Keratinocyte (primary cell): Measurements from ENCODE around the gene SPPL3. TPM values are rescaled to one million over a fixed set of nuclear protein-coding genes. Genes with fewer than 3 reads are reported as not detected.

Experiments used
- DNase-seq: peaks from one replicate; pipeline ENCODE4 v3.0.0-alpha.2; 2011; ENCODE audit warnings: low read depth, missing footprints, low spot score
- FAIRE-seq: peaks from 2 replicates; lab custom pipeline; 2011; peaks lifted over from hg19 to GRCh38; lab: Jason Lieb, UNC
- H2AFZ ChIP-seq: 2 replicates; pipeline ENCODE4 v1.6.0; 2012; ENCODE audit warnings: low read length, control low read depth, inconsistent platforms; ENCODE audit not compliant: control insufficient read depth
- H3K27ac ChIP-seq: 2 replicates; pipeline ENCODE4 v1.5.1; 2011; ENCODE audit warnings: low read length; ENCODE audit not compliant: control insufficient read depth, insufficient read depth
- H3K27me3 ChIP-seq: 3 replicates; pipeline ENCODE4 v1.6.0; 2011; ENCODE audit warnings: low read length; ENCODE audit not compliant: control insufficient read depth, insufficient read depth; ENCODE audit errors: extremely low read depth
- H3K36me3 ChIP-seq, 2 experiments: 2 replicates in 1 of 2; 3 replicates in 1 of 2; pipeline ENCODE4 v1.5.1; 2011; ENCODE audit warnings: low read length in 2 of 2, mild to moderate bottlenecking in 1 of 2; ENCODE audit not compliant: control insufficient read depth in 2 of 2, insufficient read depth in 2 of 2; ENCODE audit errors: extremely low read depth in 1 of 2
- H3K4me1 ChIP-seq: 3 replicates; pipeline ENCODE4 v1.5.1; 2011; ENCODE audit warnings: low read length; ENCODE audit not compliant: control insufficient read depth, insufficient read depth; ENCODE audit errors: extremely low read depth
- H3K4me2 ChIP-seq: 3 replicates; pipeline ENCODE4 v1.6.0; 2011; ENCODE audit warnings: low read depth, low read length; ENCODE audit not compliant: control insufficient read depth, insufficient read depth; ENCODE audit errors: extremely low read depth
- H3K4me3 ChIP-seq, 3 experiments: fragments of 200-600 bp in 1 of 3; sonication (generic) in 1 of 3; 2 replicates in 2 of 3; 3 replicates in 1 of 3; pipeline ENCODE4 v1.5.1; 2011 to 2016; ENCODE audit warnings: low read length in 3 of 3, mild to moderate bottlenecking in 3 of 3, control low read depth in 2 of 3, inconsistent platforms in 1 of 3, low read depth in 1 of 3, mixed read lengths in 1 of 3, mixed run types in 1 of 3, moderate library complexity in 1 of 3; ENCODE audit not compliant: control insufficient read depth in 2 of 3, insufficient read depth in 2 of 3; ENCODE audit errors: extremely low read depth in 1 of 3
- H3K79me2 ChIP-seq: 2 replicates; pipeline ENCODE4 v1.6.0; 2012; ENCODE audit warnings: low read length; ENCODE audit not compliant: control insufficient read depth, insufficient read depth
- H3K9ac ChIP-seq: 3 replicates; pipeline ENCODE4 v1.6.0; 2011; ENCODE audit warnings: low read length; ENCODE audit not compliant: control insufficient read depth, insufficient read depth; ENCODE audit errors: extremely low read depth
- H3K9me1 ChIP-seq: 3 replicates; pipeline ENCODE4 v1.6.0; 2011; ENCODE audit warnings: low read length; ENCODE audit not compliant: control insufficient read depth, insufficient read depth; ENCODE audit errors: extremely low read depth
- H3K9me3 ChIP-seq: 2 replicates; pipeline ENCODE4 v1.5.1; 2012; ENCODE audit warnings: low read depth, low read length; ENCODE audit not compliant: control insufficient read depth
- H4K20me1 ChIP-seq: 3 replicates; pipeline ENCODE4 v1.6.0; 2011; ENCODE audit warnings: low read length; ENCODE audit not compliant: control insufficient read depth, insufficient read depth; ENCODE audit errors: extremely low read depth
- CTCF ChIP-seq, 3 experiments: IDR thresholded peaks in 1 of 3; conservative IDR thresholded peaks in 1 of 3; optimal IDR thresholded peaks in 1 of 3; 2 replicates in 2 of 3; 3 replicates in 1 of 3; pipeline versions ENCODE3 to v1.5.1; 2011; ENCODE audit warnings: low read length in 3 of 3, mild to moderate bottlenecking in 3 of 3, moderate library complexity in 2 of 3, control low read depth in 1 of 3, inconsistent platforms in 1 of 3; ENCODE audit not compliant: insufficient read depth in 2 of 3; ENCODE audit errors: extremely low read depth in 1 of 3
- EZH2 ChIP-seq: IDR thresholded peaks from one replicate; pipeline ENCODE4 v1.6.1; 2012; ENCODE audit warnings: inconsistent platforms, mild to moderate bottlenecking, low read length, moderate library complexity
- dilution Hi-C: fragments of 300-500 bp; cut with MboI; formaldehyde crosslinking; loops from one replicate; pipeline ENCODE4 v1.7.0; 2020; ENCODE audit warnings: low sequenced_read_pairs; ENCODE audit not compliant: extremely low pct_ligation_motif_present
- polyA plus RNA-seq, 5 experiments: library from polyadenylated mRNA; depleted of rRNA in 3 of 5; stranded (reverse) in 3 of 5; stranded (forward) in 1 of 5; unstranded in 1 of 5; fragments of >200 nt; gene quantifications; 1 replicate in 1 of 5; 2 replicates in 3 of 5; 3 replicates in 1 of 5; pipeline versions ENCODE4 v1.2.1 to v1.2.3, GENCODE V29; 2011 to 2012; ENCODE audit warnings: missing spikeins in 2 of 5, low read depth in 1 of 5, low replicate concordance in 1 of 5

The SPPL3 gene
- polyA plus RNA-seq, 1 donor (not counting 4 experiments of a cell fraction or from before 2014, with no cell fraction given), result 28.3 TPM

DNA sequence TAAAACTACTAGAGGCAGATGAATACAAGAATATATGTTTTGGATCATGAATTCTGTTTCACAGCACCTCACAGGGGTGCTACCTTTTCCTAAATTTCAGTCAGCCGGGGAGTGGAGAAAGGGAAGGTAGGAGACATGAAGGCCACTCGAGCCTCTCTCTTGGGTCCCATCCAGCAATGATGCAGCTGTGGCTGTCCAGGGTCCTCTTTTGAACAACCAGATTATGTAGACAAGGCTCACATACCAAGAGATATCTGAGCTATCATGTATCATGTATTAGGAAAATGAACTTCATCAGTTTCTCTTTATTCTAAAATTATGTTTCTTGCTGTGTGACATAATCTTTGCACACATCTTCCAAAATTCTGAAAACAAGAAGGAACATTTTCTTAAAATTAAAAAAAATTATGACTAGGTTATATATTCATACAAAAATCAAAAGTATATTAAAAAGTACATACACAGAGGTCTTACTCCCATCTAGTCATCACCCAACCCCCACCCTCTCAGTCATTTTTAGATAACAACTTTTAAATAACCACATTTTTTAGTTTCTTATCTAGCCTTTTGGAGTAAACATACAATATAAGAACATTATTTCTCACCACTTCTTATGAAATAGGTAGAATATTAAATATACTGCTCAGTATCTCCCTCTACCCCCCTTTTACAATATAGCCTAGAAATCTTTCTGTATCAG, 89.8 kb downstream of the SPPL3 start:
- H3K27me3 ChIP-seq, result no peaks in the 10 kb centered on the region
- H3K79me2 ChIP-seq, result peaks cover 4% of the 10 kb centered on the region
- no peaks in the 10 kb centered on the region for H3K36me3 ChIP-seq
- no peak overlapping the region for H3K27ac ChIP-seq
- H3K4me1 ChIP-seq, result no peaks in the 10 kb centered on the region
- no peak overlapping the region for H3K4me3 ChIP-seq
- no peak overlapping the region for H2AFZ ChIP-seq
- no peak overlapping the region for H3K9ac ChIP-seq
- no peaks in the 10 kb centered on the region for H3K9me1 ChIP-seq
- no peak for FAIRE-seq
- H4K20me1 ChIP-seq, result no peaks in the 10 kb centered on the region
- TF ChIP-seq CTCF (optimal IDR thresholded peaks at IDR 0.05 in 1 of 3, IDR thresholded peaks at IDR 0.05 in 1 of 3, conservative IDR thresholded peaks at IDR 0.05 in 1 of 3; ENCODE audit: extremely low read depth in 1 of 3, insufficient read depth in 2 of 3, low read length in 3 of 3), result no peak
- TF ChIP-seq EZH2, result no peak
- dilution Hi-C loops, result no loop called here
- H3K4me2 ChIP-seq, result no peak overlapping the region
- no peak for DNase-seq
- H3K9me3 ChIP-seq, result no peaks in the 10 kb centered on the region

DNA sequence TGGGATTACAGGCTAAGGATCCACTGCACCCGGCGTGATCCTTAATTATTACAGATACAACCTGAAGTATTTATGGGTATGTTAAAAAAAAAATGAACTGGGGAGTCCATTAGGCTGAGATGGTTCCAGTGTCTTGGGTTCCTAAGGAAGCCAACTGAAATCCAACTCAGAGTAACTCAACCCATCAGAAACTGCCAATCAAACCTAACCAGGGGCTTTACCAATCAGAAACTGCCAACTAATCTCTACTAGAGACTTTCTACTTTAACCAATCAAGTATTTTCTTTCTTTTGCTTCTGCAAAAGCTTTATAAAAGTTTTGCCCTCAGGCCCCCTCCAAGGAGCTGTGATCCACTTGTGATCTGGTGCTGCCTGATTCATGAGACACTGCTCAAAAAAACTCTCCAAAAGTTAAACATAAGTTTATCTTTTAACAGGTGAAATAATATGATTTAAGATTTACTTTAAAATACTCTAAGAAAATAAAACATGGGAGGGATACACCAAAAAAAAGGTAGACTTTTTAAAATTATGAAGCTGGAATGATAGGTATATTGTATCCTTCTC, 90.5 kb downstream of the SPPL3 start:
- no peaks in the 10 kb centered on the region for H3K27me3 ChIP-seq
- DNase-seq (no peak), FAIRE-seq (no peak)
- no peak overlapping the region for H2AFZ ChIP-seq
- dilution Hi-C loops, result no loop called here
- H3K9ac ChIP-seq, result no peak overlapping the region
- H3K4me1 ChIP-seq, result no peaks in the 10 kb centered on the region
- H3K79me2 ChIP-seq, result peaks cover 4% of the 10 kb centered on the region
- no peak overlapping the region for H3K4me3 ChIP-seq
- H4K20me1 ChIP-seq, result no peaks in the 10 kb centered on the region
- no peak overlapping the region for H3K27ac ChIP-seq
- H3K9me3 ChIP-seq, result no peaks in the 10 kb centered on the region
- H3K4me2 ChIP-seq, result no peak overlapping the region
- H3K9me1 ChIP-seq, result no peaks in the 10 kb centered on the region
- TF ChIP-seq EZH2, result no peak
- TF ChIP-seq CTCF (optimal IDR thresholded peaks at IDR 0.05 in 1 of 3, IDR thresholded peaks at IDR 0.05 in 1 of 3, conservative IDR thresholded peaks at IDR 0.05 in 1 of 3; ENCODE audit: extremely low read depth in 1 of 3, insufficient read depth in 2 of 3, low read length in 3 of 3), result no peak
- no peaks in the 10 kb centered on the region for H3K36me3 ChIP-seq
